ENCODE data around the gene ZHX3. TPM values are rescaled to one million over a fixed set of nuclear protein-coding genes. Genes with fewer than 3 reads are reported as not detected.

ZHX3 gene
- total RNA-seq, 1 donor from 2014 or later, result 53.3 TPM

GRCh38 chr20:41299899-41300298 is 17.6 kb downstream of the ZHX3 start:
- no peak overlapping the region for H3K27ac ChIP-seq
- intact Hi-C loops (cut with DNase I), result no loop called here
- no peaks in the 10 kb centered on the region for H3K36me3 ChIP-seq
- H3K4me3 ChIP-seq, result no peak overlapping the region
- peaks cover 0 to 16% of the 10 kb centered on the region in 2 donors for H3K4me1 ChIP-seq
- H3K27me3 ChIP-seq, result no peaks in the 10 kb centered on the region
- H3K9me3 ChIP-seq, result no peaks in the 10 kb centered on the region
- TF ChIP-seq CTCF (IDR thresholded peaks at IDR 0.05), result no peak
- DNase-seq (ENCODE audit: low spot score in 2 of 2), result no peak

- Histone ChIP-seq H3K4me3 (no peak overlapping the region), H3K27ac (no peak overlapping the region), H3K36me3 (no peaks in the 10 kb centered on the region), H3K27me3 (no peaks in the 10 kb centered on the region), H3K9me3 (no peaks in the 10 kb centered on the region), H3K4me1 (peaks cover 0 to 9% of the 10 kb centered on the region in 2 donors)
- intact Hi-C loops (cut with DNase I), result no loop called here
- no peak for TF ChIP-seq CTCF (IDR thresholded peaks at IDR 0.05)
- DNase-seq (ENCODE audit: low spot score in 2 of 2), result no peak
Observed at GRCh38 chr20:41293269-41294037, 24.1 kb downstream of the ZHX3 start.

- peaks cover 0 to 5% of the 10 kb centered on the region in 2 donors for H3K4me1 ChIP-seq
- H3K4me3 ChIP-seq, result no peak overlapping the region
- no peak overlapping the region for H3K27ac ChIP-seq
- no peaks in the 10 kb centered on the region for H3K36me3 ChIP-seq
- no peak for DNase-seq (ENCODE audit: low spot score in 2 of 2)
- no peak for TF ChIP-seq CTCF (IDR thresholded peaks at IDR 0.05)
- H3K27me3 ChIP-seq, result no peaks in the 10 kb centered on the region
- H3K9me3 ChIP-seq, result peaks cover 6 to 13% of the 10 kb centered on the region in 2 donors
- intact Hi-C loops (cut with DNase I), result no loop called here
Observed at GRCh38 chr20:41290804-41291389, 26.6 kb downstream of the ZHX3 start.

- H3K4me3 ChIP-seq, result no peak overlapping the region
- intact Hi-C loops (cut with DNase I), result no loop called here
- H3K36me3 ChIP-seq, result no peaks in the 10 kb centered on the region
- no peak for DNase-seq (ENCODE audit: low spot score in 2 of 2)
- H3K27me3 ChIP-seq, result no peaks in the 10 kb centered on the region
- TF ChIP-seq CTCF (IDR thresholded peaks at IDR 0.05), result no peak
- no peaks in the 10 kb centered on the region for H3K4me1 ChIP-seq
- H3K9me3 ChIP-seq, result peaks cover 6 to 13% of the 10 kb centered on the region in 2 donors
- no peak overlapping the region for H3K27ac ChIP-seq
Observed at GRCh38 chr20:41287327-41287726, 30.2 kb downstream of the ZHX3 start.

GRCh38 chr20:41286240-41286851 is 31.2 kb downstream of the ZHX3 start:
- TF ChIP-seq CTCF (IDR thresholded peaks at IDR 0.05), result no peak
- Histone ChIP-seq H3K4me1 (no peaks in the 10 kb centered on the region), H3K27ac (no peak overlapping the region), H3K9me3 (peaks cover 6 to 13% of the 10 kb centered on the region in 2 donors), H3K4me3 (no peak overlapping the region), H3K27me3 (no peaks in the 10 kb centered on the region), H3K36me3 (no peaks in the 10 kb centered on the region)
- DNase-seq (ENCODE audit: low spot score in 2 of 2), result no peak
- intact Hi-C loops (cut with DNase I), result no loop called here
